H4 (cell line): ENCODE measurements around the gene ANKRD6. TPM values are rescaled to one million over a fixed set of nuclear protein-coding genes. Genes with fewer than 3 reads are reported as not detected.
A peak's percentile ranks its signal among the peaks of the same experiment; 100 is the strongest.

Experiments used
- DNase-seq: peaks from one replicate; pipeline ENCODE4 v3.0.0-alpha.2; 2015; ENCODE audit warnings: low spot score
- total RNA-seq: library from RNA; depleted of rRNA; stranded (reverse); fragments of >200 nt; shearing (Covaris generic); gene quantifications from 2 replicates; pipeline ENCODE4 v1.2.3, GENCODE V29; 2014

ANKRD6 gene
- total RNA-seq, 1 experiment from 2014 or later: 3.4 TPM

- peak; percentile 5 for DNase-seq
Observed at GRCh38 chr6:89509777-89510281, 76.9 kb downstream of the ANKRD6 start.

DNA sequence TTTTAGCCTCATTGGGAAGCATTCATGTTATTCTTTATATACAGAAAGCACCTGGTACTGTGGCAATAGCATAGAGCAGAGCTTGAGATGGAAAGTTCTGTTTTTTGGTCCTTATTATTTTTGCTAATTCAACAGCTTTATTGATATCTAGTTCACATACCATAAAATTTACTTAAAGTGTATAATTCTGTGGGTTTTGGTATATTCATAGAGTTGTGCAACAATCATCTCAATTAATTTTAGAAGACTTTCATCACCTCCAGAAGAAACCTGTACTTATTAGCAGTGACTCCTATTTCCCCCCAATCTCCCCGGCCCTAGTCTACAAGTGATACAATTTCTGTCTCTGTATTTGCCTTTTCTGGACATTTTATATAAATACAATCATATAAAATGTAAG is 77.4 kb downstream of the ANKRD6 start:
- DNase-seq: no peak

GRCh38 chr6:89518352-89519055 is 85.6 kb downstream of the ANKRD6 start:
- no peak for DNase-seq

- DNase-seq: no peak
Observed at GRCh38 chr6:89520736-89521135, 87.8 kb downstream of the ANKRD6 start.

GRCh38 chr6:89522778-89523177 is 89.8 kb downstream of the ANKRD6 start:
- no peak for DNase-seq

- no peak for DNase-seq
Observed at GRCh38 chr6:89525786-89526562, 93.0 kb downstream of the ANKRD6 start.

DNA sequence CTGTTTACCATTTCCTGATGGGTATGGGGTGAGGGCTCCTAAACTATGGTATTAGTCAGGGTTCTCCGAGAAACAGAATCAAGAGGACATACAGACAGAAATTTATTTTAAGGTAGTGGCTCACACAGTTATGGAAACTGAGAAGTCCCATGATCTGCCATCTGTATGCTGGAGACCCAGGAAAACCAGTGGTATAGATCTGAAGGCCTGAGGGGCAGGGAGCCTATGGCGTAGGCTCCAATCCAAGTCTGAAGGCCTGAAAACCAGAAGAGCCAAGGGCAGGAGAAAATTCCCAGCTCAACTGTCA is 93.6 kb downstream of the ANKRD6 start:
- DNase-seq: no peak

DNA sequence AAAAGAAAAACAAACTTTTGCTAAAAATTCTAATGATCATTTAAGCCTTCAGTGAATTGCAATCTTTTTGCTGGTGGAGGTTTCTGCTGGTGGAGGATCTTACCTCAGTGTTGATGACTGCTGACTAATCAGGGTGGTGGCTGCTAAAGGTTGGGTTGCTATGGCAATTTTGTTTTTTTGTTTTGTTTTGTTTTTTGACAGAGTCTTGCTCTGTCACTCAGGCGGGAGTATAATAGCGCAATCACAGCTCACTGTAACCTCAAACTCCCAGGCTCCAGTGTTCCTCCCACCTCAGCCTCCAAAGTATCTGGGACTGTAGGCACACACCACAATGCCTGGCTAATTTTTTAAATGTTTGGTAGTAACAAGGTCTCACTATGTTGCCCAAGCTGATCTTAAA is 94.7 kb downstream of the ANKRD6 start:
- no peak for DNase-seq

DNA sequence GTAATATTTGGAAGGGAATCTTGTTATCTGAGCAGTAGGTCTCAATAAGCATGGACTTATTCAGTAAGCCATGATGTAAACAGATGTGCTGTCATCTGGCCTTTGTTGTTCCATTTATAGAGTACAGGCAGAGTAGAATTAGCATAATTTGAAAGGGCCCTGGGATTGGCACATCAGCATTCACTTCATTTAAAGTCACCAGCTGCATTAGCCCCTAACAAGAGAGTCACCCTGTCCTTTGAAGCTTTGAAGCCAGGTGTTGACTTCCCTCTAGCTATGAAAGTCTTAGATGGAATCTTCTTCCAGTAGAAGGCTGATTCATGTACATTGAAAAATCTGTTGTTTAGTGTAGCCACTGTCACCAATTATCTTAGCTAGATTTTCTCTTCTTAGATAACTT is 95.9 kb downstream of the ANKRD6 start:
- DNase-seq: no peak

- DNase-seq: no peak
Observed at GRCh38 chr6:89530982-89531381, 98.0 kb downstream of the ANKRD6 start.

- DNase-seq: no peak
Observed at GRCh38 chr6:89536231-89536630, 103.3 kb downstream of the ANKRD6 start.

DNA sequence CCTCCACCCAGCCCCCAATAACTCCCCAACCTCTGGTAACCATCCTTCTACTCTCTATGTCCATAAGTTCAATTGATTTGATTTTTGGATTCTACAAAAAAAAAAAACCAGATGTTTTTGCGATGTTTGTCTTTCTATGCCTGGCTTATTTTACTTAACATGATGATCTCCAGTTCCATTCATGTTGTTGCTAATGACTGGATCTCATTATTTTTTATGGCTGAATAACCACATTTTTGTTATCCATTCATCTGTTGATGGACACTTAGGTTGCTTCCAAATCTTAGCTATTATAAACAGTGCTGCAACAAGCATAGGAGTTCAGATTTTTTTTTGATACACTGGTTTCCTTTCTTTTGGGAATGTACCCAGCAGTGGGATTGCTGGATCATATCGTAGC is 106.8 kb downstream of the ANKRD6 start:
- no peak for DNase-seq

- no peak for DNase-seq
Observed at GRCh38 chr6:89542081-89542857, 109.3 kb downstream of the ANKRD6 start.

DNA sequence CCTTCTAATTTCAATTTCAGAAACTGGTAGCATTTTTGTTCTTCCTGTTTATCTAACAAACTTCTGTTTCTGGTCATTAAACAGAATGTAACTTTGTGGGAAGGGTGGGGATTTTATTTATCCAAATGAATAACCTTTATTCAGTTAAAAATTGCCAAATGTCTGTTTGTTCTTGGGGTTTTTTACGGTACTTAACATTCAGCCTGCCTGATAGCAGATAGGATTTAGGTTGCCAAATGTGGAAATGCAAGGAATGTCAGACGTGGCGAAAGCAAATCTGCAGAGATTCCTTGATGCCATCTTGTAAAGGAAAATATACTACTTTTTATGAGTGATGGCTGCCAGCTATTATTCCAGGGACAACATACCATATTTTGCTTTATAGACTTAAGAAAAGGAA is 109.9 kb downstream of the ANKRD6 start:
- DNase-seq: no peak

DNA sequence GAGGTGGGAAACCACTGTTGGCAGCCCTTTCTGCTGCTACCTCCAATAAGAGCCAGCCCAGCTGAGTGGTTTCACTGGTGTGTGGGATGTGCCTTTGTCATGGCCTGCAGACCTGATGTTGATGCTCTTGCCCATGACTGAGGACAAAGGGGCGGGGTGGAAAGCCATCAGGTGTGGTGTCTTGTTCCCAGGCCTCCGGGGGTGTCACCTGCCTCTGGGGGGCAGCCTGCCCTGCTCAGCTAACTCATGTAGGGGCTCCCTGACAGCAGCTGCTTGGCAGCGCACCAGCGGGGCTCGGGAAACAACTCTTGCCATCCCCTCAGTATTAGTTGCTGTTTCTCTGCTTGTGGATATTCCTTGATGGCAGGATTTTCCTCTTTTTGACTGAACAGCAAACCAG is 114.3 kb downstream of the ANKRD6 start:
- no peak for DNase-seq

- DNase-seq: no peak
Observed at GRCh38 chr6:89553431-89553830, 120.5 kb downstream of the ANKRD6 start.

- DNase-seq: no peak
Observed at GRCh38 chr6:89554106-89554505, 121.2 kb downstream of the ANKRD6 start.

GRCh38 chr6:89555031-89555430 is 122.1 kb downstream of the ANKRD6 start:
- no peak for DNase-seq

GRCh38 chr6:89555806-89556205 is 122.9 kb downstream of the ANKRD6 start:
- no peak for DNase-seq

- no peak for DNase-seq
Observed at GRCh38 chr6:89559487-89559886, 126.5 kb downstream of the ANKRD6 start.

GRCh38 chr6:89562093-89562973 is 129.4 kb downstream of the ANKRD6 start:
- DNase-seq: no peak

DNA sequence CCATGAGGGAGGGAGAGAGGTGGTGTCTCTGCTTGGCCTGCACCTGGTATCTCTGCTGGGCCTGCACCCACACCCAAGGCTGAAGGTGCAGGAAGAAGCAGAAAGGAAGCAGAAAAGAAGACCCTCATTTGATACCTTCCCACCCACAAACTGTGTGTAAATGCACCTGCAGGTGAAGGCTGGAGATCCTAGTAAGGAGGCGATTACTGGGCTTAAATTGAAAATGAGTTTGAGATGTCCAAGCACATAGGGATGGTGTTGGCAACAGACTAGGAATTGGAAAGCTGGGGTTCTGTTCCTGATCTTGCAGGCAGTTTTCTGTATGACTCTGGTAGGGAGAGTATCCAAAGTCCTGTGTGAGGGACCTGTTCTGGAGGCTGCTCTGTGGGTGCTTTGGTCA is 130.9 kb downstream of the ANKRD6 start:
- DNase-seq: no peak
